GM12874 (cell line): Measurements from ENCODE around the gene PPP1R2.

Source experiments
- TF ChIP-seq, protein P1 (sequence below): IDR thresholded peaks from 2 replicates; pipeline ENCODE4 v1.5.1; 2011; ENCODE audit warnings: low read depth, mild to moderate bottlenecking, control low read depth, low read length, moderate library complexity; ENCODE audit not compliant: insufficient read depth

PPP1R2 gene

DNA sequence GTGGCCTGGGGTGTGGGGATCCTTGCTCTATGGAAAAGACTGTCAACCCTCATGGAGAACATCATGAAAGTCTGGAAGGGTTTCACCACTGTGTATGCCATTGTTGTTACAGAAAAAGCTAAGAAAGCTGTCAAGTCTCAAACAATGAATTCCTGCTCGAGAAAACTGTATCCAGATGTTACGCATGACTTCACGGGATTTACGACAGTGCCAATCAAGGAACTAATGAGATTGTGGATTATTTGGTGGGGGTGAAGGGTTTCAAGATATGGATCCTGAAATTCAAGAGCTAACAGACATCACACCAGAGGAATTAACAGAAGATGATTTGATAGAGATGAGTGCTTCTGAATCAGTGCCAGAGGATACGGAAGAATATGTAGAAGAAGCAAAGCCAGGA lies 7.8 kb downstream of the PPP1R2 start:
- TF ChIP-seq, protein P1, sequence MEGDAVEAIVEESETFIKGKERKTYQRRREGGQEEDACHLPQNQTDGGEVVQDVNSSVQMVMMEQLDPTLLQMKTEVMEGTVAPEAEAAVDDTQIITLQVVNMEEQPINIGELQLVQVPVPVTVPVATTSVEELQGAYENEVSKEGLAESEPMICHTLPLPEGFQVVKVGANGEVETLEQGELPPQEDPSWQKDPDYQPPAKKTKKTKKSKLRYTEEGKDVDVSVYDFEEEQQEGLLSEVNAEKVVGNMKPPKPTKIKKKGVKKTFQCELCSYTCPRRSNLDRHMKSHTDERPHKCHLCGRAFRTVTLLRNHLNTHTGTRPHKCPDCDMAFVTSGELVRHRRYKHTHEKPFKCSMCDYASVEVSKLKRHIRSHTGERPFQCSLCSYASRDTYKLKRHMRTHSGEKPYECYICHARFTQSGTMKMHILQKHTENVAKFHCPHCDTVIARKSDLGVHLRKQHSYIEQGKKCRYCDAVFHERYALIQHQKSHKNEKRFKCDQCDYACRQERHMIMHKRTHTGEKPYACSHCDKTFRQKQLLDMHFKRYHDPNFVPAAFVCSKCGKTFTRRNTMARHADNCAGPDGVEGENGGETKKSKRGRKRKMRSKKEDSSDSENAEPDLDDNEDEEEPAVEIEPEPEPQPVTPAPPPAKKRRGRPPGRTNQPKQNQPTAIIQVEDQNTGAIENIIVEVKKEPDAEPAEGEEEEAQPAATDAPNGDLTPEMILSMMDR: no peak

DNA sequence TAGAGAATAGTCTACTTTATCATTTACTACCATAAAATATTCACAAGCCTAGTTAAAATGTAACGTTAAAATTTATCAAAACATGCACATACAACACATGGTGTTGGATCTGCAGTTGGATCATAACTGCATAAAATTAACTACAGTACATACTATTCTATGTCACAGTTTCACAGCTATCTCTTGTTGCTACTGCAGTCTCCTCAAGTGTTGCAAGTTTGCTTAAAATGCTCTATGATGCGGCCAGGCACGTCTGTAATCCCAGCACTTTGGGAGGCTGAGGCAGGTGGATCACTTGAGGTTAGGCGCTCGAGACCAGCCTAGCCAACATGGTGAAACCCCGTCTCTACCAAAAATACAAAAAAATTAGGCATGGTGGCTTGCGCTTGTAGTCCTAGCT lies 10.3 kb downstream of the PPP1R2 start:
- TF ChIP-seq, protein P1: no peak

DNA sequence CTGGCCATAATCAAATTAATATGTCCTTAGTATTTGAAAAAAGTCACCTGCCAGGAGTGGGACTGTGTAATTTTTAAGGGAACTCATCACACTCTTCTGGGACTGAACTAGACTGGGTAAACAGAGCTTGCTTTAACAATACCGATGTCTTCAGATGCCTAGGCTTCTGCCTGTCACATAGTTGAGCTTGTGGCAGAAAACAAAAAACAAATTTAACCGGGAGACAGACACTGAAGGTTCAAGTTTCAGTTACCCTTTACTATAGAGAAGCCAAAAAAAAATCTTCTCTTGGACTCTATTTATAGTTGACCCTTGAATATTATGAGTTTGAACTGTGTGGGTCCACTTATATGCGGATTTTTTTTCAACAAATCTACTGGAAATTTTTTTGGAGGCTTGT lies 10.8 kb downstream of the PPP1R2 start:
- TF ChIP-seq, protein P1: no peak

DNA sequence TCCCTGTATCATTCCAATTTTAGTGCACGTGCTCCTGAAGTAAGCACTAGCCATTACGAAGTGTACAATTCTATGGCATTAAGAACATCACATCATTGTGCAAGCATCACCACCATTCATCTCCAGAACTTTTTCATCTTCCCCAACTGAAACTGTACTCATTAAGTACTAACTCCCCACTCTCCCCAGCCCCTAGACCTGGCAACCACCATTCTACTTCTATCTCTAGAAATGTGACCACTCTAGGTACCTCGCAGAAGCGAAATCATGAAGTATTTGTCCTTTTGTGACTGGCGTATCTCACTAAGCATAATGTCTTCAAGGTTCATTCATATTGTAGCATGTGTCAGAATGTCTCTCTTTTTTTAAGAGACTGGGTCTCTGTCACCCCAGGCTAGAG lies 11.4 kb downstream of the PPP1R2 start:
- TF ChIP-seq, protein P1: no peak

DNA sequence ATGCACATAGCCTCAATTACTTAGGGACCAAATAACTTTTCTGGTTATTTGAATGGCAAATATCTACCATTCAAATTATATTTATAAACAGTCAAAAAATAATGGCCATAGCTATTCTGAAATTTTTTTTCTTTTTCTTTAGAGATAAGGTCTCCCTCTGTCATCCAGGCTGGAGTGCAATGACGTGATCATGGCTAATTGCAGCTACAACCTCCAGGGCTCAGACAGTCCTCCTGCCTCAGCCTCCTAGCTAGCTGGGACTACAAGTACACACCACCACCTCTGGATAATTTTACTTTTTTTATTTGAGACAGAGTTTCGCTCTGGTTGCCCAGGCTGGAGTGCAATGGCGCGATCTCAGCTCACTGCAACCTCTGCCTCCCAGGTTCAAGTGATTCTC lies 16.6 kb downstream of the PPP1R2 start:
- TF ChIP-seq, protein P1: no peak

DNA sequence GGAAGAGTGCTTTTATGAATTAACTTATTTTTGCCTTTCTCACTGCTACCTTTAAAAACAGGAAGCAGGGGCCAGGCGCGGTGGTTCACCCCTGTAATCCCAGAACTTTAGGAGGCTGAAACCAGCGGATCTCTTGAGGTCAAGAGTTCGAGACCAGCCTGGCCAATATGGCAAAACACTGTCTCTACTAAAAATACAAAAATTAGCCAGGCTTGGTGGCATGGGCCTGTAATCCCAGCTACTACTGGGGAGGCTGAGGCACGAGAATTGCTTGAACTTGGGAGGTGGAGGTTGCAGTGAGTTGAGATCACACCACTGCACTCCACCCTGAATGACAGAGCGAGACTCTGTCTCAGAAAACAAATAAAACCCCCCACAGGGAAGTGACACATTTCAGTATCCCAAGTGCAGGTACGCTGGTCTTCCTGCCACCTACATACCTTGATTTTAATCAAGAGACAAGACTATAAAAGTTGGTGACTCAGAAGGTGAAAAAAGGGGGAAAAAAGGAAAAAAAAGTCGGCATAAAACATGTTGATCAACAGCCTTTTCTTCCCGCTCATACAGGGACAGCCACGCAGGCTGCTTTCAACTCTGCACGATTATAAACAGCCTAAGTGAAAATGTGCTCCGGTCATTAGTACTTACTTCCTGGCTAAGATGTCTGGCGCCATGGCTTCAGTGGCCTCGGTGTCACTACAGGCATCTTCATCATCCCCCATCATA lies 18.8 kb downstream of the PPP1R2 start:
- TF ChIP-seq, protein P1: no peak

DNA sequence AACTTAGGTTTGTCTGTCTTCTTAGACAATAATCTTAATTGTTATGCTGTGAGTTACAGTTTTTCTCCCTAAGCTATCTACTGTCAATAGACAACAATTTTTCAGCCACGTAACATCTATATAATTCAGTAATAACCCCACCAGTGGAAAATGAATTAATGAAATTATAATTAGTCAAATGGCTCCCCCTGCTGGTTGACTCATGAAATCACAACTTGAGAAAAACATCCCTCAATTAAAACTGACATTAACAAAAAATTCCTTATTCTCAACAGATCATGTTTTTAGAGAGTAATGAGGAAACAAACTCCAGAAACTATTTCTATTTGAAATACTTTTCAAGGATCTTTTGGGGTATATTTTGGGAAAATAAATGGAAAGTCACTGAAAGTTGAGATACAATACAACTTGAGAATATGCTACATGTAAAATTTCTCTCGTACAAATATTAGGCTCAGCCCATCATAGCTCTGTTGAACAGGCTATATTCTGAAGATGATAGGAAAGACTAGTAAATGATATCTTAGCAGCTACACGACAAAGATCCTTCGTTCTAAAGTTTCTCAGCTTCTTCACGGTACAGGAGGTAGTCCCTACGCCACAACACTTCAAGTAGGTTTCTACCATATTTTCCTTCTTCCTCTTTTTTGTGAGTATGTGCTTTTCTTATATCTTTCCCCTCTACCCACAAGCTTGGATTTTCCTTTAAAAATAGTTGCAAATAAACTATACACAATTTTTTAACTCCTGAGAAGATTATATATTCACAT lies 20.7 kb downstream of the PPP1R2 start:
- TF ChIP-seq, protein P1: peak; percentile 14; the same call in 1 of the 2 replicates
